HG02623 (cell line): ENCODE measurements around the gene CFAP46.

Source experiments
- ATAC-seq: cut with Tn5 transposase; IDR thresholded peaks from one replicate; pipeline ENCODE4 v1.9.1; 2021; ENCODE audit warnings: moderate library complexity; ENCODE audit not compliant: unreplicated experiment

Gene CFAP46

GRCh38 chr10:132980426-132981172, 38.2 kb upstream of the CFAP46 start:
- ATAC-seq, result no peak

DNA sequence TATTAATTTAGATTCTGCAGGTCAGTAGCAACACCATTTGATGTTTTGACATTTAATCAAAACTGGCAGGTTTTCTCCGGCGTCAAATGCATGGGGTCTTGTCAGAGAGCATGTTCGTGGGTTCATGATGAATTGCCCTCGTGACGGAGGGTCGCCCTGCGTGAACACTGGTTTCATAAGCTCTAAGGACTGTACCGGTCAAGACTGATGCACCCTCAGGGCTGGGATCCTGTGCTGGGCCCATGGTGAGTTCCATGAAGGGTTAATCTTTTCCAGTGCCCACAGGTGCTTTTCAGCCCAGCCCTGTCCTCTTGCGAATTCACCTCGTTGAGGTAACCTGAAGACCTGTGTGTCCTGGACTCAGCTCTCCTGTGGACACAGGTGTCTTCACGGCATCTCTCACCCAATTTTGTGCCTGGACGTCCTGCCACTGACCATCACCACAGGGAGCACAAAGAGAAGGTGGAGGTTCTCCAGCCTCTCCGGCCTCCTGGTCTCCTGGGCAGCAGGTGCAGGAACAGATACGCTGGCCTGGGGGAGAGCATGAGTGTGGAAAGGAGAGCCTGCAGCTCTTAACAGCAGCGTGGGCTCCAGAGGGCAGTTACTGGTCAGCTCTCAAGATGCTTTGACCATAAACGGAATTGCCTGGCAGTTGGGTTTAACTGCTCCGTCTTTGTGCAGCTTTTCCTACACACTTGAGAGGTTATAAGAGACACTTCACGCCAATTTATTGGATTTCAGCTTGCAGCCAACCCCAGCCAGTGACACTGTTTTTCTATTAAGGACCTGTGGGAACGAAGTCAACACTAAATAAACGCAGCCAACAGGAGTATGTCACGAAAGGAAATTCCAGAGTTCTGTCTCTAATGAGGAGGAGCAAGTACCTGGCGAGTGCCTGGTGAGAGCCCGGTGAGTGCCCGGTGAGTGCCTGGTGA, 37.4 kb upstream of the CFAP46 start:
- no peak for ATAC-seq

DNA sequence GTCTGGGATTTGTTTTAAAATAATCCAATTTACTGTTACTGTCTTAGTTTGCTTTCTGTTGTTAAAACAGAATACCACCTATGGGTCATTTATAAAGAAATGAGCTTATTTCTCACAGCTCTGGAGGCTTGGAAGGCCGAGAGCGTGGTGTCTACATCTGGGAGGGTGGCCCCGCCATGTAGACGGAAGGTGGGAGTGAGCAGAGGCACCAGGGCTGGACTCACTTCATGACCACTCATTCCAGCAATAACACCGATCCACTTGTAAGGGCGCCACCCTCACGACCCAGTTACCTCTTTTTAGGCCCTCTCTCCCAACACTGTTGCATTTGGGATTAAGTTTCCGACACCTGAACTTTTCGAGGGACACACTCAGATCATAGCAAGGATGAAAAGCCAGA, 36.2 kb upstream of the CFAP46 start:
- ATAC-seq, result no peak

DNA sequence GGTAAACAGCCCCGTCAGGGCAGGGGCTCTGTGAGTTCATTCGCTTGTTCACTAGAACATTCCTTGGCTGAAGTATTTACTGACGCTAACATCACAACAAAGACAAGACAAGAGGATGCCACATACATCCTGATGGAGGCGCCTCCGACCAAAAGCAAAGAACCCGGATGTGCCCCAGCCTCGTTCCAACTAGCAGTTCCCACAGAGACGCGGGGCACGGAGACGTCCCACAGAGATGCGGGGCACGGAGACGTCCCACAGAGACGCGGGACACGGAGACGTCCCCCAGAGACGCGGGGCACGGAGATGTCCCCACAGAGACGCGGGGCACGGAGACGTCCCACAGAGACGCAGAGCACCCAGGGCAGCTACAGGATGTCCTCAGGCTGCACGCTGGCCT, 35.4 kb upstream of the CFAP46 start:
- no peak for ATAC-seq

GRCh38 chr10:132977076-132977475, 34.7 kb upstream of the CFAP46 start:
- ATAC-seq, result no peak

DNA sequence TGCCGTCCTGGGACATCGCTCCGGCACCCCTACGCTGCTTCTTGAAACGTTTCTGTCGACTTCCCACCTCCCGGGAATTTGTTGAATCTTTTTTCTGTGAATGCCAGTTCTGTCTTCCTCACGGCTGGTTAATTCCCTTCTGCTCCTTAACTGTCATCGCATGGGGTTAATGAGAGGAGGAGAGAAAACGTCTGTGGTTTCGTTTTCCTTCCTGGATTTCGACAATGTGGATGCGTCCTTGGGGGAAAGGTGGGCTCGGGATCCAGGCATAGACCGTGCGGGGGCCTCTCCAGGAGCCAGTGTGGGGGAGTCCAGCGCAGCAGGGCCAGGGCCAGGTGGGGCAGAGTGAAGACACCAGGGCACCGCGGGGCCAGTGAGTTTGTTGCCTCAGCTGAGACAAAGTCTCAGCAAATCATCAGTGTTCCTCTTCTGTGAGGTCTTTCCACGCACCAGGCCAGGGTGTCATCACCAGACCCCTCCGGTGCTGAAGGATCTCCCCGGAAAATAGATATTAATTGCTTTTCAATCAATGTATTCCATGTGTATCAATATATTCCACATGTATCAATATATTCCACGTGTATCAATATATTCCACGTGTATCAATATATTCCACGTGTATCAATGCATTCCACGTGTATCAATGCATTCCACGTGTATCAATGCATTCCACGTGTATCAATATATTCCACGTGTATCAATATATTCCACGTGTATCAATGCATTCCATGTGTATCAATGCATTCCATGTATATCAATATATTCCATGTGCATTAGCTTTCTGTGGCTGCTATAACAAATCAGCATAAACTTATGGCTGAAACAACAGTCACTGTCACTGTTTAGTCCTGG, 33.7 kb upstream of the CFAP46 start:
- ATAC-seq, result no peak

- ATAC-seq, result no peak
Observed at GRCh38 chr10:132974886-132975830, 32.8 kb upstream of the CFAP46 start.

DNA sequence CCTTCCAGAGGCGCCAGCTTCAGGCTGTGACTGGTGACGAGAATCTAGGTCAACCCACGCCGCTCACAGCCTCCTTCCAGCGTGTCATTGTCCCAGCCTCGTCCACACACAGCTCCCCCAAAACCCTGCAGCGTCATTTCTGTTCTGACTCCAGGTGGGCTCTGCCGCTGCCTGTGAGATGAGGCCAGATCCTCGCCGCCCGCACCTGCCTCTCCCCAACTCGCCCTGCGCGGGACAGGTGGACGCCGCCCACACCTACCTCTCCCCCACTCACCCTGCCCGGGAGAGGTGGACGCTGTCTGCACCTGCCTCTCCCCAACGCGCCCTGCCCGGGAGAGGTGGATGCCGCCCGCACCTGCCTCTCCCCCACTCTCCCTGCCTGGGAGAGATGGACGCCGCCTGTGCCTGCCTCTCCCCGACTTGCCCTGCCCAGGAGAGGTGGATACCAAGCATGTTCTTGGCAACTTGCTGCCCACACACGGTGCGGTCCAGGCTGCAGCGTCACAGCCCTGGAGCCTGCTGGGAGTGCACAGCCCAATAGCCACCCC, 32.0 kb upstream of the CFAP46 start:
- no peak for ATAC-seq

DNA sequence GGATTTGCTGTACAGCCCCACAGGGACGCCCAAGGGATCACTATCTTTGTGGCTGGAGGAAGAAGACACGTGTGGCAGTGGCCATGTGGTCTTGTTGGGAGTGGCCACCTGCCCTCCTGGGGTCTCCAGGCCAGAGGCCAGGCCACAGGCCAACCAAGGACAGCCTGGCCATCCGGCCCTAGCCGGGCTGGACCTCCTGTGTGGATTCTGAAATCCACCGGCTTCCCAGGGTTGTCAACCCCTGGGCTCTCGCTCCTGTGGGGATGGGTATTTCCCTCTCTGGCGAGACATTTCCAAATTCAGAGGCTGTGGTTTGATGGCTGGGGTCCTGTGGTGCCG, 31.5 kb upstream of the CFAP46 start:
- ATAC-seq, result no peak

DNA sequence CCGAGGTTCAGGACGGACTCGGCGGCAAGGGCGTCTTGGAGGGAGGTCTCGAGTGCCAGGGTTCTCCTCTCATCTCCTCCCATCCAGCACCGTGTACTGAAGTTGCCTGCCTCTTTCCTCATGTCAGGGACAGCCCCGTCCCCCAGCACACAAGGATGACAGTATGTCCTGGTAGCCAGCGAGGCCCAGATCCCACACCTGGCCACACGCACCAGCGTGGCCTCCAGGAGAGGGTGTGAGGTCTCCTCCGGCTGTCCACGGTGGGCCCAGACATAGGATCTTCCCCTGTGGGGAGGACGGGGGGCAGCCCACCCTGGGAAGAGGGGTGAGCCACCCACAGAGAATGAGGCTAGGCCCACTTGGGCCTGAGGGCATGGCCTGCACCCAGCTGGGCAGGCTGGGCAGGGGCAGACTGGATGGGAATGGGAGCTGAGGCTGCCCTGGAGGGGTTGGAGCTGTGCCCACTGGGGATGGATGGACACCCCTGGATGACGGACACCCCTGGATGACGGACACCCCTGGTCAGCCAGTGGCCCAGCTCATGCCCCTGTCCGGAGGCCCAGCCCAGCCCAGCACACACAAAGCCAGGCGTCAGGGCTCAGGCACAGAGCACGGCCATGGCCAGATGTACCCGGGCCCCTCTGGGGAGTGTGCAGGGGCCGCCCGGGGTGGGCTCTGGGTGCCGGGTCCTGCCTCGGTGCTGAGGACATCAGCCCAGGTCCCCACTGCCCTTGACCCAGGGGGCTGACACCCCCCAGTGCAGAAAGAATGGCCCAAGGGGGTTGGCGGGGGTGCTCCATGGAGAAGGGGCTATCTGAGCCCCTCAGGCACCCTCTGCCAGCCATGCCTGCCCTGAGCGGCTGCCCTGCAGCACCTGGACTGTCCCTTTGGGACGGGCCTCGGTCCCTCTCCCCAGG, 30.9 kb upstream of the CFAP46 start:
- ATAC-seq, result no peak

- no peak for ATAC-seq
Observed at GRCh38 chr10:132972149-132972985, 30.0 kb upstream of the CFAP46 start.

DNA sequence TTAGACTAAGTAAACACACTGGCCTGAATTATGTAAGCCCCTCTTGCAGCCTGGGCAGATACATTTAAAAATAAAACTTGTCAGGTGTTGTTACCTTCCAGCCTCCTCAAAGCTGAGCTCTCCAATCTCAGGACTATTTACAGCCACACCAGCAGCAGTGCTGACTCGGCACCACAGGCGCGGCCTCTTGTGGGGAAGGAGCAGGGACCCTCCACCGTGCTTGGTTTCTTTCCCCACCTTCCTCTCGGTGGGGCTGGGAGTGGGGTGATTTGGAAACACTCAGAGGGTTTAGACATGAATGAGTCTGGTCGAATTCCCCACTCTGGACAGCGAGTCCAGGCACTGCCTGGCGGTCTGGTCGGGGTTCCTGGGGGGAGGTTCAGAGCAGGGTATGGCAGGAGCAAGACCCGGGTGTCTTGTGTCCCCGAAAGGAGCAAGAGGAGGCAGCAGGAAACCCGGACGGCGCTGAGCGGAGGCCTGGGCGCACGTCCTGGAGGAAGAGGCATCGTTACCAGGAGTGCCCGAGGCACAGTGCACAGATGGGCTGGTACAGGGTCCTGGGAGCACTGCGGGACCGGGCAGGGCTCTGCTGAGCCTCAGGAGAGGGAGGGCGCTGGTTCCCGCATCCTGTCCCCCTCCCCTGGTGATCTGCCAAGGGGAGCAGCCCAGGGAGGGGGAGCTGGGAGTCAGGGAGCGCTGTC, 29.2 kb upstream of the CFAP46 start:
- ATAC-seq, result no peak

GRCh38 chr10:132970641-132971438, 28.5 kb upstream of the CFAP46 start:
- no peak for ATAC-seq

- ATAC-seq, result no peak
Observed at GRCh38 chr10:132967540-132967939, 25.2 kb upstream of the CFAP46 start.

DNA sequence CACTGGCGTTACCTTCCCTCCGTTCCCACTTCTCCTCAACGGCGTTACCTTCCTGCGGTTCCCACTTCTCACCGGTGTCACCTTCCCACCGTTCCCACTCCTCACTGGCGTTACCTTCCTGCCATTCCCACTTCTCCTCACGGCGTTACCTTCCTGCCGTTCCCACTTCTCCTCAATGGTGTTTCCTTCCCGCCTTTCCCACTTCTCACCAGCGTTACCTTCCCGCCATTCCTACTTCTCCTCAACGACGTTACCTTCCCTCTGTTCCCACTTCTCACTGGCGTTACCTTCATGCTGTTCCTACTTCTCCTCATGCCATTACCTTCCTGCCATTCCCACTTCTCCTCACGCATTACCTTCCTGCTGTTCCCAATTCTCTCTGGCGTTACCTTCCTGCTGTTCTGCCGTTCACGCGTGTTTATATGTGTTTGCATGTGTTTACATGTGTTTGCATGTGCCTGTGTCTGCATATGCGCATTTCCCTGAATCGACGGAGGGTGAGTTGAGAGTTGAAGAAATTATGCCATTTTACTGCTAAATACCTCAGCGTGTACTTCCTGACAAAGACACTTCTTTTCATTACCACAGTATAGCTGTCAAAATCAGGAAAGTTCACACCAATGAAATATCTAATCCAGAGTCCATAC, 23.2 kb upstream of the CFAP46 start:
- no peak for ATAC-seq
